ENCODE measurements around the gene G6PC1. TPM values are rescaled to one million over a fixed set of nuclear protein-coding genes. Genes with fewer than 3 reads are reported as not detected.
"Not testable (repeated sequence)": the region's sequence is repeated elsewhere in the genome, so short reads cannot be mapped to it uniquely, and the experiment has no call there.

G6PC1 gene
- total and polyA plus RNA-seq, 2 donors (not counting 1 experiment from before 2014, with no cell fraction given), result not detected

GRCh38 chr17:42882166-42882565 lies 18.4 kb upstream of the G6PC1 start:
- Mint-ChIP-seq H3K4me1 (peaks cover 3% of the 10 kb centered on the region), H3K27ac (no peak overlapping the region), H3K4me3 (no peak overlapping the region), H3K27me3 (peaks cover 25% of the 10 kb centered on the region), H3K9me3 (ENCODE audit: insufficient read depth) (no peaks in the 10 kb centered on the region)
- ATAC-seq (ENCODE audit: low read depth), result no peak
- no peaks in the 10 kb centered on the region for H3K36me3 ChIP-seq (replicated peaks in 1 of 2; ENCODE audit: control extremely low read depth in 1 of 2, control insufficient read depth in 1 of 2, extremely low read depth in 1 of 2, insufficient read depth in 2 of 2, low read length in 1 of 2)
- no peak overlapping the region for H3K4me2 ChIP-seq (replicated peaks; ENCODE audit: low read depth, low read length, poor library complexity, severe bottlenecking)
- peaks cover 0 to 6% of the 10 kb centered on the region in 2 donors for H3K4me1 ChIP-seq (ENCODE audit: control insufficient read depth in 2 of 2, insufficient read depth in 2 of 2, low read length in 2 of 2)
- intact Hi-C loops (cut with micrococcal nuclease), result no loop called here
- H3K9ac ChIP-seq (ENCODE audit: low read length), result no peak overlapping the region
- TF ChIP-seq EZH2 (IDR thresholded peaks at IDR 0.05; ENCODE audit: borderline replicate concordance, insufficient read depth, low read depth, low read length, poor library complexity, severe bottlenecking) (no peak), CTCF (IDR thresholded peaks at IDR 0.05) (no peak)
- no peak for DNase-seq
- H3K4me3 ChIP-seq (ENCODE audit: control extremely low read depth in 1 of 5, extremely low read depth in 1 of 5, insufficient read depth in 1 of 5, low read depth in 2 of 5, low read length in 4 of 5), result no peak overlapping the region
- 92% methylated on average over 8 of the region's 8 CpGs for WGBS (ENCODE audit: insufficient coverage)
- no peaks in the 10 kb centered on the region for H3K9me3 ChIP-seq (ENCODE audit: control extremely low read depth in 1 of 3, control insufficient read depth in 2 of 3, insufficient read depth in 1 of 3, low read length in 2 of 3)
- H3K27ac ChIP-seq (ENCODE audit: low read length in 2 of 2), result no peak overlapping the region
- ChIA-PET POLR2A (no interaction called here), CTCF (no interaction called here)
- H3K27me3 ChIP-seq (replicated peaks in 1 of 4; ENCODE audit: control extremely low read depth in 1 of 4, control insufficient read depth in 3 of 4, insufficient read depth in 4 of 4, low read length in 3 of 4), result peaks cover 0 to 6% (median 0%) of the 10 kb centered on the region in 4 experiments
- H2AFZ ChIP-seq (ENCODE audit: insufficient read depth, low read depth, low read length, poor library complexity, severe bottlenecking), result no peak overlapping the region
- H4K20me1 ChIP-seq (ENCODE audit: control insufficient read depth, insufficient read depth, low read length, poor library complexity, severe bottlenecking), result no peaks in the 10 kb centered on the region
- H3K79me2 ChIP-seq (ENCODE audit: control insufficient read depth, insufficient read depth, low read length), result no peaks in the 10 kb centered on the region

- Mint-ChIP-seq H3K9me3 (ENCODE audit: insufficient read depth) (no peaks in the 10 kb centered on the region), H3K27me3 (peaks cover 10% of the 10 kb centered on the region), H3K4me1 (peaks cover 3% of the 10 kb centered on the region), H3K27ac (no peak overlapping the region), H3K4me3 (no peak overlapping the region)
- H3K4me3 ChIP-seq (ENCODE audit: control extremely low read depth in 1 of 5, extremely low read depth in 1 of 5, insufficient read depth in 1 of 5, low read depth in 2 of 5, low read length in 4 of 5), result no peak overlapping the region
- no peaks in the 10 kb centered on the region for H3K36me3 ChIP-seq (replicated peaks in 1 of 2; ENCODE audit: control extremely low read depth in 1 of 2, control insufficient read depth in 1 of 2, extremely low read depth in 1 of 2, insufficient read depth in 2 of 2, low read length in 1 of 2)
- no peaks in the 10 kb centered on the region for H4K20me1 ChIP-seq (ENCODE audit: control insufficient read depth, insufficient read depth, low read length, poor library complexity, severe bottlenecking)
- H3K79me2 ChIP-seq (ENCODE audit: control insufficient read depth, insufficient read depth, low read length), result no peaks in the 10 kb centered on the region
- no peak overlapping the region for H2AFZ ChIP-seq (ENCODE audit: insufficient read depth, low read depth, low read length, poor library complexity, severe bottlenecking)
- ChIA-PET CTCF (interaction anchor here (0.6 kb wide), 1 partner anchor 43 kb away, joined by 3 read pairs; no protein-coding TSS in a partner anchor), POLR2A (no interaction called here)
- no peaks in the 10 kb centered on the region for H3K9me3 ChIP-seq (ENCODE audit: control extremely low read depth in 1 of 3, control insufficient read depth in 2 of 3, insufficient read depth in 1 of 3, low read length in 2 of 3)
- no peak overlapping the region for H3K27ac ChIP-seq (ENCODE audit: low read length in 2 of 2)
- DNase-seq (no peak), ATAC-seq (ENCODE audit: low read depth) (no peak)
- TF ChIP-seq EZH2 (IDR thresholded peaks at IDR 0.05; ENCODE audit: borderline replicate concordance, insufficient read depth, low read depth, low read length, poor library complexity, severe bottlenecking) (no peak), CTCF (IDR thresholded peaks at IDR 0.05) (no peak)
- intact Hi-C loops (cut with micrococcal nuclease), result no loop called here
- H3K4me1 ChIP-seq (ENCODE audit: control insufficient read depth in 2 of 2, insufficient read depth in 2 of 2, low read length in 2 of 2), result peaks cover 0 to 6% of the 10 kb centered on the region in 2 donors
- no peak overlapping the region for H3K9ac ChIP-seq (ENCODE audit: low read length)
- no peak overlapping the region for H3K4me2 ChIP-seq (replicated peaks; ENCODE audit: low read depth, low read length, poor library complexity, severe bottlenecking)
- 100% methylated on average over 3 of the region's 7 CpGs for WGBS (ENCODE audit: insufficient coverage)
- H3K27me3 ChIP-seq (replicated peaks in 1 of 4; ENCODE audit: control extremely low read depth in 1 of 4, control insufficient read depth in 3 of 4, insufficient read depth in 4 of 4, low read length in 3 of 4), result no peaks in the 10 kb centered on the region
Measured at GRCh38 chr17:42883802-42884558, 16.6 kb upstream of the G6PC1 start.

- H4K20me1 ChIP-seq (ENCODE audit: control insufficient read depth, insufficient read depth, low read length, poor library complexity, severe bottlenecking); H2AFZ ChIP-seq (ENCODE audit: insufficient read depth, low read depth, low read length, poor library complexity, severe bottlenecking); H3K27me3 ChIP-seq (replicated peaks in 1 of 4; ENCODE audit: control extremely low read depth in 1 of 4, control insufficient read depth in 3 of 4, insufficient read depth in 4 of 4, low read length in 3 of 4); H3K27ac ChIP-seq (ENCODE audit: low read length in 2 of 2); POLR2A ChIA-PET; H3K9ac ChIP-seq (ENCODE audit: low read length); H3K9me3 Mint-ChIP-seq (ENCODE audit: insufficient read depth); H3K4me2 ChIP-seq (replicated peaks; ENCODE audit: low read depth, low read length, poor library complexity, severe bottlenecking); H3K4me1 ChIP-seq (ENCODE audit: control insufficient read depth in 2 of 2, insufficient read depth in 2 of 2, low read length in 2 of 2); H3K36me3 ChIP-seq (replicated peaks in 1 of 2; ENCODE audit: control extremely low read depth in 1 of 2, control insufficient read depth in 1 of 2, extremely low read depth in 1 of 2, insufficient read depth in 2 of 2, low read length in 1 of 2); H3K4me3 Mint-ChIP-seq; H3K27ac Mint-ChIP-seq; H3K4me1 Mint-ChIP-seq; H3K79me2 ChIP-seq (ENCODE audit: control insufficient read depth, insufficient read depth, low read length); H3K9me3 ChIP-seq (ENCODE audit: control extremely low read depth in 1 of 3, control insufficient read depth in 2 of 3, insufficient read depth in 1 of 3, low read length in 2 of 3); intact Hi-C loops (cut with micrococcal nuclease); DNase-seq; H3K4me3 ChIP-seq (ENCODE audit: control extremely low read depth in 1 of 5, extremely low read depth in 1 of 5, insufficient read depth in 1 of 5, low read depth in 2 of 5, low read length in 4 of 5); ATAC-seq (ENCODE audit: low read depth); CTCF ChIA-PET: not testable (repeated sequence)
- 92% methylated on average over 1 of the region's 3 CpGs for WGBS (ENCODE audit: insufficient coverage)
- H3K27me3 Mint-ChIP-seq, result peaks cover 10% of the 10 kb centered on the region
Measured at GRCh38 chr17:42885806-42886205, 14.8 kb upstream of the G6PC1 start.
